ENCODE results near the gene EPHB2.

GRCh38 chr1:22747735-22748073 is 37.1 kb downstream of the EPHB2 start:
- TF ChIP-seq POLR2A (IDR thresholded peaks at IDR 0.05) (no peak), CTCF (IDR thresholded peaks at IDR 0.05) (no peak)
